Ishikawa (cell line): ENCODE results near the gene SPSB3.

Source experiments
- CEBPB ChIP-seq: IDR thresholded peaks from 2 replicates; pipeline ENCODE4 v1.6.1; 2012
- CREB1 ChIP-seq: IDR thresholded peaks from 2 replicates; pipeline ENCODE4 v1.6.1; 2012; ENCODE audit warnings: low read depth
- EGR1 ChIP-seq: IDR thresholded peaks from 2 replicates; pipeline ENCODE4 v1.6.1; 2012
- EP300 ChIP-seq: IDR thresholded peaks from 2 replicates; pipeline ENCODE4 v1.6.1; 2012; ENCODE audit warnings: borderline replicate concordance
- MAX ChIP-seq: IDR thresholded peaks from 2 replicates; pipeline ENCODE4 v1.6.1; 2012
- NFIC ChIP-seq: IDR thresholded peaks from 2 replicates; pipeline ENCODE4 v1.6.1; 2012
- RAD21 ChIP-seq: IDR thresholded peaks from 2 replicates; pipeline ENCODE4 v1.6.1; 2012; ENCODE audit warnings: low read depth
- TCF12 ChIP-seq: IDR thresholded peaks from 2 replicates; pipeline ENCODE4 v1.6.1; 2012; ENCODE audit warnings: low read depth
- TEAD4 ChIP-seq: IDR thresholded peaks from 2 replicates; pipeline ENCODE4 v1.6.1; 2012
- TF ChIP-seq, protein P1 (sequence below): IDR thresholded peaks from 2 replicates; pipeline ENCODE4 v1.6.1; 2012; ENCODE audit warnings: low read depth, mild to moderate bottlenecking

DNA sequence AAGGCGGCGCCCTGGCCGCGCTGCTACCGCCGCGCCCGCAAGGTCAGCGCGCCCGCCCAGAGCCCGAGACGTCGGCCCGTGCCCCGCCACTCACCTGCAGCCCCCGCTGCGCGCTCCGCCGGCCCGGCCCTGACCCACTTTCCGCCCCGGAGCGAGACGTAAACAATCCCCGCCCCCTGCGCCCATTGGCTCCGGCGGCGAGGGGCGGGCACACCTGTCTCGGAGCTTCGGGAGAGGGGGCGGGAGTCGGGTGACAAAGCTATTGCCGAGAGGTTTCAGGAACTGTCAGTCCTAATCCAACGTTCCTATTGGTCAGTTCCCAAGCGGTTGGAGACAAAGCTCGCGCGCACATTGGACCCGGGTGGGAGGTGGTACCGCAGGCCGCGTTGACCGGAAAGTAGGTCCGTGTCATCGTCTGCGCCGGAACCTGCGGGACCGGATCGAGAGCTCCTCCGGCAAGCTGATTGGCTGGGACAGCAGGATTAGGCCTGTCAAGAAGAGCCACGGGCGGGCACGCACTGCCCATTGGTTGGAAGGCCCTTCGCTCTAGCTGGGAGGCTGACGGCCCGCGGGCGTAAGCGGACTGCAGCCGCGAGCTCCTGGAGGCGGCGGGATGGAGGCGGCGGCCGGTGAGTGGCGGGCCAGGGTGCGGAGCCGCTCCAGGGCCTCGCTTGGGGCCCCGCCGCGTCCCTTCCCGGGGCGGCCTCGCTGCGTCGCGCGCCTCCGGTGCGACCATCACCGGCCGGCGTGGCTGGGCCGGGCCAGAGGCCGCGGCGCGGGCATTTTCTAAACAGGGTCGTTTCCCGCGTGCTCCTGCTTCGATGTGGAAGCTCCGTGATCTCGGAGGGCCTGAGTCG, at the start of gene SPSB3, which contains the start of gene NUBP2:
- TF ChIP-seq MAX = peak; percentile 62
- peak; percentile 95 for TF ChIP-seq CREB1
- TF ChIP-seq, protein P1, sequence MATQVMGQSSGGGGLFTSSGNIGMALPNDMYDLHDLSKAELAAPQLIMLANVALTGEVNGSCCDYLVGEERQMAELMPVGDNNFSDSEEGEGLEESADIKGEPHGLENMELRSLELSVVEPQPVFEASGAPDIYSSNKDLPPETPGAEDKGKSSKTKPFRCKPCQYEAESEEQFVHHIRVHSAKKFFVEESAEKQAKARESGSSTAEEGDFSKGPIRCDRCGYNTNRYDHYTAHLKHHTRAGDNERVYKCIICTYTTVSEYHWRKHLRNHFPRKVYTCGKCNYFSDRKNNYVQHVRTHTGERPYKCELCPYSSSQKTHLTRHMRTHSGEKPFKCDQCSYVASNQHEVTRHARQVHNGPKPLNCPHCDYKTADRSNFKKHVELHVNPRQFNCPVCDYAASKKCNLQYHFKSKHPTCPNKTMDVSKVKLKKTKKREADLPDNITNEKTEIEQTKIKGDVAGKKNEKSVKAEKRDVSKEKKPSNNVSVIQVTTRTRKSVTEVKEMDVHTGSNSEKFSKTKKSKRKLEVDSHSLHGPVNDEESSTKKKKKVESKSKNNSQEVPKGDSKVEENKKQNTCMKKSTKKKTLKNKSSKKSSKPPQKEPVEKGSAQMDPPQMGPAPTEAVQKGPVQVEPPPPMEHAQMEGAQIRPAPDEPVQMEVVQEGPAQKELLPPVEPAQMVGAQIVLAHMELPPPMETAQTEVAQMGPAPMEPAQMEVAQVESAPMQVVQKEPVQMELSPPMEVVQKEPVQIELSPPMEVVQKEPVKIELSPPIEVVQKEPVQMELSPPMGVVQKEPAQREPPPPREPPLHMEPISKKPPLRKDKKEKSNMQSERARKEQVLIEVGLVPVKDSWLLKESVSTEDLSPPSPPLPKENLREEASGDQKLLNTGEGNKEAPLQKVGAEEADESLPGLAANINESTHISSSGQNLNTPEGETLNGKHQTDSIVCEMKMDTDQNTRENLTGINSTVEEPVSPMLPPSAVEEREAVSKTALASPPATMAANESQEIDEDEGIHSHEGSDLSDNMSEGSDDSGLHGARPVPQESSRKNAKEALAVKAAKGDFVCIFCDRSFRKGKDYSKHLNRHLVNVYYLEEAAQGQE = no peak
- no peak for TF ChIP-seq CEBPB
- no peak for TF ChIP-seq EP300
- TF ChIP-seq EGR1 = no peak; the same call in 1 of the 2 replicates
- TF ChIP-seq RAD21 = no peak
- no peak for TF ChIP-seq NFIC
- peak; percentile 37; the same call in 1 of the 2 replicates for TF ChIP-seq TCF12
- peak; percentile 27; the same call in 1 of the 2 replicates for TF ChIP-seq TEAD4
